Measurements from ENCODE around the gene KMT2E.

Gene KMT2E

GRCh38 chr7:105087981-105088380 lies 74.0 kb downstream of the KMT2E start:
- Histone ChIP-seq H2BK5ac (ENCODE audit: low read length) (no peak overlapping the region), H3K4me1 (ENCODE audit: control insufficient read depth, low read depth, low read length) (no peaks in the 10 kb centered on the region), H2AK5ac (ENCODE audit: low read length) (no peak overlapping the region), H3K27ac (ENCODE audit: low read depth, low read length) (no peak overlapping the region), H3K4ac (ENCODE audit: low read depth, low read length) (no peak overlapping the region), H3K9ac (ENCODE audit: low read length) (no peak overlapping the region), H3K79me2 (ENCODE audit: control insufficient read depth, insufficient read depth, low read length) (no peaks in the 10 kb centered on the region), H3K79me1 (ENCODE audit: low read length) (no peaks in the 10 kb centered on the region), H4K5ac (ENCODE audit: low read length) (no peak overlapping the region), H3K56ac (ENCODE audit: low read length) (no peak overlapping the region), H2BK120ac (ENCODE audit: low read depth, low read length) (no peak overlapping the region), H3K18ac (ENCODE audit: low read length) (no peak overlapping the region), H3K4me2 (ENCODE audit: low read length) (no peak overlapping the region), H3K27me3 (ENCODE audit: insufficient read depth, low read length, poor library complexity) (no peaks in the 10 kb centered on the region), H3K4me3 (ENCODE audit: low read length) (no peak overlapping the region), H3K36me3 (ENCODE audit: control insufficient read depth, insufficient read depth, low read length) (peaks cover 3% of the 10 kb centered on the region), H4K8ac (ENCODE audit: low read depth, low read length) (no peak overlapping the region), H3K23ac (ENCODE audit: low read length) (no peak overlapping the region), H2BK15ac (replicated peaks; ENCODE audit: low read depth) (no peak overlapping the region)
- no peak for DNase-seq
- no CpG with 5 or more reads among the region's 6 CpGs for WGBS (ENCODE audit: extremely low coverage, insufficient coverage, low lambda C conversion rate)

GRCh38 chr7:105088456-105088855 lies 74.5 kb downstream of the KMT2E start:
- no peak overlapping the region for H3K56ac ChIP-seq (ENCODE audit: low read length)
- H3K18ac ChIP-seq (ENCODE audit: low read length): no peak overlapping the region
- no peak overlapping the region for H3K4me2 ChIP-seq (ENCODE audit: low read length)
- H3K4me1 ChIP-seq (ENCODE audit: control insufficient read depth, low read depth, low read length): no peaks in the 10 kb centered on the region
- no peak overlapping the region for H2AK5ac ChIP-seq (ENCODE audit: low read length)
- no peak overlapping the region for H3K27ac ChIP-seq (ENCODE audit: low read depth, low read length)
- no peak for DNase-seq
- no peak overlapping the region for H2BK5ac ChIP-seq (ENCODE audit: low read length)
- H3K23ac ChIP-seq (ENCODE audit: low read length): no peak overlapping the region
- WGBS (ENCODE audit: extremely low coverage, insufficient coverage, low lambda C conversion rate): no CpG with 5 or more reads among the region's 2 CpGs
- no peak overlapping the region for H3K4me3 ChIP-seq (ENCODE audit: low read length)
- no peak overlapping the region for H2BK15ac ChIP-seq (replicated peaks; ENCODE audit: low read depth)
- peaks cover 3% of the 10 kb centered on the region for H3K36me3 ChIP-seq (ENCODE audit: control insufficient read depth, insufficient read depth, low read length)
- H4K8ac ChIP-seq (ENCODE audit: low read depth, low read length): no peak overlapping the region
- no peaks in the 10 kb centered on the region for H3K27me3 ChIP-seq (ENCODE audit: insufficient read depth, low read length, poor library complexity)
- H3K79me2 ChIP-seq (ENCODE audit: control insufficient read depth, insufficient read depth, low read length): no peaks in the 10 kb centered on the region
- H3K9ac ChIP-seq (ENCODE audit: low read length): no peak overlapping the region
- no peak overlapping the region for H2BK120ac ChIP-seq (ENCODE audit: low read depth, low read length)
- H3K79me1 ChIP-seq (ENCODE audit: low read length): no peaks in the 10 kb centered on the region
- no peak overlapping the region for H4K5ac ChIP-seq (ENCODE audit: low read length)
- H3K4ac ChIP-seq (ENCODE audit: low read depth, low read length): no peak overlapping the region

- no peaks in the 10 kb centered on the region for H3K4me1 ChIP-seq (ENCODE audit: control insufficient read depth, low read depth, low read length)
- no peak overlapping the region for H3K4me3 ChIP-seq (ENCODE audit: low read length)
- no peak overlapping the region for H2BK15ac ChIP-seq (replicated peaks; ENCODE audit: low read depth)
- H2BK120ac ChIP-seq (ENCODE audit: low read depth, low read length): no peak overlapping the region
- H2BK5ac ChIP-seq (ENCODE audit: low read length): no peak overlapping the region
- no peak overlapping the region for H3K4ac ChIP-seq (ENCODE audit: low read depth, low read length)
- H3K18ac ChIP-seq (ENCODE audit: low read length): no peak overlapping the region
- no peak overlapping the region for H3K56ac ChIP-seq (ENCODE audit: low read length)
- no peaks in the 10 kb centered on the region for H3K27me3 ChIP-seq (ENCODE audit: insufficient read depth, low read length, poor library complexity)
- no peak overlapping the region for H3K9ac ChIP-seq (ENCODE audit: low read length)
- no peak overlapping the region for H3K27ac ChIP-seq (ENCODE audit: low read depth, low read length)
- H3K23ac ChIP-seq (ENCODE audit: low read length): no peak overlapping the region
- no peak overlapping the region for H2AK5ac ChIP-seq (ENCODE audit: low read length)
- H3K36me3 ChIP-seq (ENCODE audit: control insufficient read depth, insufficient read depth, low read length): no peaks in the 10 kb centered on the region
- no peak overlapping the region for H4K5ac ChIP-seq (ENCODE audit: low read length)
- no peak overlapping the region for H3K4me2 ChIP-seq (ENCODE audit: low read length)
- H4K8ac ChIP-seq (ENCODE audit: low read depth, low read length): no peak overlapping the region
- H3K79me2 ChIP-seq (ENCODE audit: control insufficient read depth, insufficient read depth, low read length): no peaks in the 10 kb centered on the region
- DNase-seq: no peak
- no peaks in the 10 kb centered on the region for H3K79me1 ChIP-seq (ENCODE audit: low read length)
Observed at GRCh38 chr7:105094966-105095365, 81.0 kb downstream of the KMT2E start.

GRCh38 chr7:105096306-105096705 lies 82.3 kb downstream of the KMT2E start:
- no peak overlapping the region for H4K5ac ChIP-seq (ENCODE audit: low read length)
- no peaks in the 10 kb centered on the region for H3K4me1 ChIP-seq (ENCODE audit: control insufficient read depth, low read depth, low read length)

GRCh38 chr7:105097619-105098018 lies 83.6 kb downstream of the KMT2E start:
- H3K27me3 ChIP-seq (ENCODE audit: insufficient read depth, low read length, poor library complexity): no peaks in the 10 kb centered on the region
- no peak overlapping the region for H3K4ac ChIP-seq (ENCODE audit: low read depth, low read length)
- no peaks in the 10 kb centered on the region for H3K4me1 ChIP-seq (ENCODE audit: control insufficient read depth, low read depth, low read length)
- no peak for DNase-seq
- H3K4me2 ChIP-seq (ENCODE audit: low read length): no peak overlapping the region
- H4K8ac ChIP-seq (ENCODE audit: low read depth, low read length): no peak overlapping the region
- H2BK120ac ChIP-seq (ENCODE audit: low read depth, low read length): no peak overlapping the region
- WGBS (ENCODE audit: extremely low coverage, insufficient coverage, low lambda C conversion rate): no CpG with 5 or more reads among the region's 7 CpGs
- no peak overlapping the region for H3K18ac ChIP-seq (ENCODE audit: low read length)
- H2AK5ac ChIP-seq (ENCODE audit: low read length): no peak overlapping the region
- H3K79me1 ChIP-seq (ENCODE audit: low read length): no peaks in the 10 kb centered on the region
- no peak overlapping the region for H3K9ac ChIP-seq (ENCODE audit: low read length)
- H3K36me3 ChIP-seq (ENCODE audit: control insufficient read depth, insufficient read depth, low read length): no peaks in the 10 kb centered on the region
- H3K79me2 ChIP-seq (ENCODE audit: control insufficient read depth, insufficient read depth, low read length): no peaks in the 10 kb centered on the region
- no peak overlapping the region for H2BK5ac ChIP-seq (ENCODE audit: low read length)
- H3K56ac ChIP-seq (ENCODE audit: low read length): no peak overlapping the region
- no peak overlapping the region for H2BK15ac ChIP-seq (replicated peaks; ENCODE audit: low read depth)
- no peak overlapping the region for H3K27ac ChIP-seq (ENCODE audit: low read depth, low read length)
- no peak overlapping the region for H4K5ac ChIP-seq (ENCODE audit: low read length)
- no peak overlapping the region for H3K23ac ChIP-seq (ENCODE audit: low read length)
- H3K4me3 ChIP-seq (ENCODE audit: low read length): no peak overlapping the region

More at GRCh38 chr7:105096306-105096705, 82.3 kb downstream of the KMT2E start:
- Histone ChIP-seq H3K56ac (ENCODE audit: low read length) (no peak overlapping the region), H3K23ac (ENCODE audit: low read length) (no peak overlapping the region), H3K4me3 (ENCODE audit: low read length) (no peak overlapping the region), H3K27ac (ENCODE audit: low read depth, low read length) (no peak overlapping the region), H4K8ac (ENCODE audit: low read depth, low read length) (no peak overlapping the region), H3K9ac (ENCODE audit: low read length) (no peak overlapping the region), H3K4me2 (ENCODE audit: low read length) (no peak overlapping the region), H3K27me3 (ENCODE audit: insufficient read depth, low read length, poor library complexity) (no peaks in the 10 kb centered on the region), H2BK5ac (ENCODE audit: low read length) (no peak overlapping the region), H2BK15ac (replicated peaks; ENCODE audit: low read depth) (no peak overlapping the region), H3K18ac (ENCODE audit: low read length) (no peak overlapping the region), H3K79me1 (ENCODE audit: low read length) (no peaks in the 10 kb centered on the region), H3K4ac (ENCODE audit: low read depth, low read length) (no peak overlapping the region), H2AK5ac (ENCODE audit: low read length) (no peak overlapping the region), H2BK120ac (ENCODE audit: low read depth, low read length) (no peak overlapping the region), H3K36me3 (ENCODE audit: control insufficient read depth, insufficient read depth, low read length) (no peaks in the 10 kb centered on the region), H3K79me2 (ENCODE audit: control insufficient read depth, insufficient read depth, low read length) (no peaks in the 10 kb centered on the region)
- WGBS (ENCODE audit: extremely low coverage, insufficient coverage, low lambda C conversion rate): no CpG with 5 or more reads among the region's 3 CpGs
- DNase-seq: no peak

- Histone ChIP-seq H4K8ac (ENCODE audit: low read depth, low read length) (no peak overlapping the region), H3K4ac (ENCODE audit: low read depth, low read length) (no peak overlapping the region), H3K27ac (ENCODE audit: low read depth, low read length) (no peak overlapping the region), H2BK5ac (ENCODE audit: low read length) (no peak overlapping the region), H3K23ac (ENCODE audit: low read length) (no peak overlapping the region), H3K79me2 (ENCODE audit: control insufficient read depth, insufficient read depth, low read length) (no peaks in the 10 kb centered on the region), H4K5ac (ENCODE audit: low read length) (no peak overlapping the region), H3K9ac (ENCODE audit: low read length) (no peak overlapping the region), H3K18ac (ENCODE audit: low read length) (no peak overlapping the region), H3K4me1 (ENCODE audit: control insufficient read depth, low read depth, low read length) (no peaks in the 10 kb centered on the region), H3K56ac (ENCODE audit: low read length) (no peak overlapping the region), H2BK15ac (replicated peaks; ENCODE audit: low read depth) (no peak overlapping the region), H3K27me3 (ENCODE audit: insufficient read depth, low read length, poor library complexity) (no peaks in the 10 kb centered on the region), H3K36me3 (ENCODE audit: control insufficient read depth, insufficient read depth, low read length) (no peaks in the 10 kb centered on the region), H3K79me1 (ENCODE audit: low read length) (no peaks in the 10 kb centered on the region), H3K4me2 (ENCODE audit: low read length) (no peak overlapping the region), H2BK120ac (ENCODE audit: low read depth, low read length) (no peak overlapping the region), H2AK5ac (ENCODE audit: low read length) (no peak overlapping the region), H3K4me3 (ENCODE audit: low read length) (no peak overlapping the region)
- DNase-seq: no peak
- WGBS (ENCODE audit: extremely low coverage, insufficient coverage, low lambda C conversion rate): no CpG with 5 or more reads among the region's 2 CpGs
Observed at GRCh38 chr7:105098863-105099515, 85.0 kb downstream of the KMT2E start.

Data from mesendoderm (in vitro differentiated cells).